HepG2 (cell line): ENCODE results near the gene PTRHD1. TPM values are rescaled to one million over a fixed set of nuclear protein-coding genes. Genes with fewer than 3 reads are reported as not detected.

ENCODE experiments used
- AKNA ChIP-seq: sonication (generic); formaldehyde crosslinking; IDR thresholded peaks from 2 replicates; pipeline ENCODE4 v1.4.0; 2020; ENCODE audit warnings: missing genetic modification reagents, borderline replicate concordance
- ARID3A ChIP-seq: IDR thresholded peaks from 2 replicates; pipeline ENCODE4 v1.6.1; 2012; ENCODE audit warnings: low read depth, low read length, improper control_type of control experiment
- CTCF ChIP-seq: sonication (generic); formaldehyde crosslinking; IDR thresholded peaks from 2 replicates; pipeline ENCODE4 v1.5.0; 2020; ENCODE audit warnings: mild to moderate bottlenecking, missing genetic modification reagents, moderate library complexity
- ELF4 ChIP-seq: sonication (generic); formaldehyde crosslinking; IDR thresholded peaks from 2 replicates; pipeline ENCODE4 v1.5.0; 2020; ENCODE audit warnings: missing genetic modification reagents, mild to moderate bottlenecking, moderate library complexity, borderline replicate concordance
- HIVEP1 ChIP-seq: sonication (generic); formaldehyde crosslinking; IDR thresholded peaks from 2 replicates; pipeline ENCODE4 v1.4.0; 2020; ENCODE audit warnings: mild to moderate bottlenecking, missing genetic modification reagents
- KAT2B ChIP-seq: fragments of 150-350 bp; IDR thresholded peaks from 2 replicates; pipeline ENCODE4 v1.6.1; 2014; ENCODE audit warnings: low read depth, low read length, borderline replicate concordance
- MXD1 ChIP-seq: sonication (generic); formaldehyde crosslinking; IDR thresholded peaks from 2 replicates; pipeline ENCODE4 v1.4.0; 2020; ENCODE audit warnings: mild to moderate bottlenecking, missing genetic modification reagents
- NR1H2 ChIP-seq: sonication (generic); formaldehyde crosslinking; IDR thresholded peaks from 2 replicates; pipeline ENCODE4 v1.8.1; 2022; ENCODE audit warnings: low read depth, missing genetic modification reagents, borderline replicate concordance
- POLR2A ChIP-seq, 2 experiments: IDR thresholded peaks; 2 replicates each; pipeline ENCODE4 v1.6.1; 2011; ENCODE audit warnings: low read depth in 2 of 2, low read length in 2 of 2, mild to moderate bottlenecking in 1 of 2, moderate library complexity in 1 of 2; ENCODE audit not compliant: insufficient read depth in 1 of 2
- PRDM10 ChIP-seq: sonication (generic); formaldehyde crosslinking; IDR thresholded peaks from 2 replicates; pipeline ENCODE4 v1.4.0; 2020; ENCODE audit warnings: low read depth, missing genetic modification reagents
- RFXAP ChIP-seq: sonication (generic); formaldehyde crosslinking; IDR thresholded peaks from 2 replicates; pipeline ENCODE4 v1.4.0; 2020; ENCODE audit warnings: missing genetic modification reagents, borderline replicate concordance
- ZNF224 ChIP-seq: sonication (generic); formaldehyde crosslinking; IDR thresholded peaks from 2 replicates; pipeline ENCODE4 v1.5.0; 2020; ENCODE audit warnings: mild to moderate bottlenecking, missing genetic modification reagents
- ZNF510 ChIP-seq: sonication (generic); formaldehyde crosslinking; IDR thresholded peaks from 2 replicates; pipeline ENCODE4 v1.4.0; 2020; ENCODE audit warnings: low read depth, mild to moderate bottlenecking, missing genetic modification reagents
- ZNF569 ChIP-seq: sonication (generic); formaldehyde crosslinking; IDR thresholded peaks from 2 replicates; pipeline ENCODE4 v1.5.0; 2020; ENCODE audit warnings: mild to moderate bottlenecking, missing genetic modification reagents, moderate library complexity, borderline replicate concordance
- ZNF724P ChIP-seq: sonication (generic); formaldehyde crosslinking; IDR thresholded peaks from 2 replicates; pipeline ENCODE4 v1.8.0; 2022; ENCODE audit warnings: missing genetic modification reagents, borderline replicate concordance
- polyA plus RNA-seq, 8 experiments: library from polyadenylated mRNA; depleted of rRNA in 3 of 8; stranded (reverse) in 7 of 8; unstranded in 1 of 8; fragments of >200 nt; fragmentation: Illumina TruSeq in 4 of 8; extraction: Trizol in 4 of 8; gene quantifications; 2 replicates each; pipeline versions ENCODE4 v1.2.1 to v1.2.3, GENCODE V29; 2011 to 2016; ENCODE audit warnings: low read depth in 4 of 8, missing spikeins in 1 of 8, mixed read lengths in 1 of 8; ENCODE audit not compliant: insufficient read depth in 1 of 8
- total RNA-seq, 5 experiments: library from RNA; depleted of rRNA; stranded (reverse); fragments of >200 nt; fragmentation: Illumina TruSeq; extraction: Trizol; gene quantifications; 2 replicates each; pipeline ENCODE4 v1.2.3, GENCODE V29; 2016; ENCODE audit warnings: low read depth in 1 of 5

Gene PTRHD1
- total and polyA plus RNA-seq, 2 of the 13 experiments (the other 11 are each of a cell fraction or from before 2014, with no cell fraction given), result 72.6 to 90.8 TPM

GRCh38 chr2:24792874-24793760 is at the start of gene PTRHD1, which contains the start of gene CENPO (continued):
- TF ChIP-seq AKNA (CRISPR knock-in tag) (no peak), NR1H2 (CRISPR knock-in tag) (no peak), ZNF569 (CRISPR knock-in tag) (peak; percentile 92; the same call in 1 of the 2 replicates), ZNF724P (CRISPR knock-in tag) (peak; percentile 62; the same call in 1 of the 2 replicates), HIVEP1 (CRISPR knock-in tag) (peak; percentile 88), KAT2B (no peak), POLR2A (IDR thresholded peaks at IDR 0.05; ENCODE audit: insufficient read depth in 1 of 2, low read depth in 2 of 2, low read length in 2 of 2) (peak; percentile 72 to 96), ZNF510 (CRISPR knock-in tag) (no peak; the same call in 1 of the 2 replicates), ARID3A (no peak), RFXAP (no peak; the same call in 1 of the 2 replicates), CTCF (peak; percentile 97), PRDM10 (CRISPR knock-in tag) (peak; percentile 68), ZNF224 (CRISPR knock-in tag) (peak; percentile 57; the same call in 1 of the 2 replicates), MXD1 (peak; percentile 91), ELF4 (CRISPR knock-in tag) (peak; percentile 87)
